DND-41 (cell line): Measurements from ENCODE around the gene ERGIC1.

Source experiments
- EZH2 ChIP-seq: IDR thresholded peaks from 3 replicates; pipeline ENCODE4 v1.6.1; 2012; ENCODE audit warnings: borderline replicate concordance, low read depth, mild to moderate bottlenecking, moderate library complexity, low read length, inconsistent platforms; ENCODE audit not compliant: severe bottlenecking
- TF ChIP-seq, protein P1 (sequence below): IDR thresholded peaks from 2 replicates; pipeline ENCODE4 v1.5.1; 2012; ENCODE audit warnings: borderline replicate concordance, low read length, moderate library complexity, mild to moderate bottlenecking; ENCODE audit not compliant: poor library complexity, severe bottlenecking; ENCODE audit errors: extremely low read depth

DNA sequence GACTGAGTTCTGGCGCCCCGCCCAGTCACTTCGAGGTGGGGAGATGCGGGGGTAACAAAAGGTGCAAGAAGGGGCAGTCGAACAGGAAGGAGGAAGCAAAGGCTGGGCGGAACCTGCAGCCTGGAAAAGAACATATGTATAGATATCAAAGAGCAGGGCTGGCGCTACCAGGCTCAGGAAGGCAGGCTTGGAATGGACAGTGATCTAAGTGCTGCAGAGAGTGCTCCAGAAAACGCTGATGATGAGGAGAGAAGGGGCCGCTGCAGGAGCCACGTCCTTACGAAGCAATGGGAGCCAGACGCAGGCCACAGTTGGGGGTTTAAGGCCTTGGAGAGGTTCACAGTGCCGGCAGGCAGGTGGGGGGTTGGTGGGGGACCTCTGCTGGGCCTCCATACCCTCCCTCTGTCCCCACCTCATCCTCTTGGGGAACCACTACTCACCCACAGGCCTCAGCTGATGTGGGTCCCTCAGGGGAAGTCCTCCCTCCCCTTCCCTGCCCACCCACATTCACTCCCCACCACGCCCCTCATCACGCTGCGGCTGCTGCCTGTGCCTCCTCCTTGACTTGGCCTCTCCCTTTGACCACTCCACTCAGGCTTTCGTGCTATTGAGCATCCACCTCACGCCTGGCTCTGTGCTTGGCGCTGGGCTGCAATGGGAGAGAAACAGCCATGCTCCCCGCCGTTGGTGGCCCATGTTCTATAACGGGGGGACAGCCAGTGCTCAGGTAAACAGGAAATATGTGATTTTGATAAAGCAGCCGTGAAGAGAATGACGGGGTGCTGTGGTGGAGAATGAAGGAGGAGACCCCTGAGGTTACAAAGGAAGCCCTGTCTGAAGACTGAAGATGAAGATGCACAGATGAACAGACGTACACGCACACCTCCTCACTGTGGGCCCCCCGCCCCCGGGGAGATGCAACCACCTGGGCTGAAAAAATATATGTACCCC, 84.6 kb downstream of the ERGIC1 start:
- TF ChIP-seq, protein P1, sequence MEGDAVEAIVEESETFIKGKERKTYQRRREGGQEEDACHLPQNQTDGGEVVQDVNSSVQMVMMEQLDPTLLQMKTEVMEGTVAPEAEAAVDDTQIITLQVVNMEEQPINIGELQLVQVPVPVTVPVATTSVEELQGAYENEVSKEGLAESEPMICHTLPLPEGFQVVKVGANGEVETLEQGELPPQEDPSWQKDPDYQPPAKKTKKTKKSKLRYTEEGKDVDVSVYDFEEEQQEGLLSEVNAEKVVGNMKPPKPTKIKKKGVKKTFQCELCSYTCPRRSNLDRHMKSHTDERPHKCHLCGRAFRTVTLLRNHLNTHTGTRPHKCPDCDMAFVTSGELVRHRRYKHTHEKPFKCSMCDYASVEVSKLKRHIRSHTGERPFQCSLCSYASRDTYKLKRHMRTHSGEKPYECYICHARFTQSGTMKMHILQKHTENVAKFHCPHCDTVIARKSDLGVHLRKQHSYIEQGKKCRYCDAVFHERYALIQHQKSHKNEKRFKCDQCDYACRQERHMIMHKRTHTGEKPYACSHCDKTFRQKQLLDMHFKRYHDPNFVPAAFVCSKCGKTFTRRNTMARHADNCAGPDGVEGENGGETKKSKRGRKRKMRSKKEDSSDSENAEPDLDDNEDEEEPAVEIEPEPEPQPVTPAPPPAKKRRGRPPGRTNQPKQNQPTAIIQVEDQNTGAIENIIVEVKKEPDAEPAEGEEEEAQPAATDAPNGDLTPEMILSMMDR: no peak
- no peak for TF ChIP-seq EZH2
